ENCODE results near the gene CELF2.

- TF ChIP-seq POLR2AphosphoS5 (IDR thresholded peaks at IDR 0.05) (no peak), CTCF (IDR thresholded peaks at IDR 0.05 in 8 of 11, conservative IDR thresholded peaks at IDR 0.05 in 3 of 11) (no peak)
Measured at GRCh38 chr10:11231285-11231684, 213.6 kb downstream of the CELF2 start.

Measured in spleen (tissue), 7 donors.